B cell (primary cell): Measurements from ENCODE around the gene SATB1. TPM values are rescaled to one million over a fixed set of nuclear protein-coding genes. Genes with fewer than 3 reads are reported as not detected.
A peak's percentile ranks its signal among the peaks of the same experiment; 100 is the strongest.

Source experiments
- ATAC-seq: fragments of 200-7000 bp; cut with Tn5 transposase; one replicate; pipeline ENCODE4 v1.10.0; 2021; ENCODE audit warnings: low read depth, mild to moderate bottlenecking, moderate number of reproducible peaks, moderate library complexity
- CTCF ChIA-PET: fragments of 350-600 bp; sonication (Branson Sonifier 250); formaldehyde crosslinking; loops from one replicate; lab custom pipeline; 2021; ENCODE audit warnings: antibody characterized with exemption, inconsistent platforms; lab: Charles Lee
- POLR2A ChIA-PET: fragments of 350-600 bp; sonication (Branson Sonifier 250); formaldehyde crosslinking; loops from one replicate; lab custom pipeline; 2021; ENCODE audit warnings: antibody characterized with exemption; lab: Charles Lee
- DNase-seq: peaks from one replicate; pipeline ENCODE4 v3.0.0; 2013
- H2AFZ ChIP-seq: 2 replicates; pipeline ENCODE4 v1.6.1; 2012; ENCODE audit warnings: mild to moderate bottlenecking, low read depth, low read length; ENCODE audit not compliant: insufficient read depth, poor library complexity, severe bottlenecking
- H3K27ac ChIP-seq, 2 donors: 1 replicate in 1 of 2; 2 replicates in 1 of 2; pipeline ENCODE4 v1.5.1; 2012 to 2013; ENCODE audit warnings: low read length in 2 of 2, mild to moderate bottlenecking in 2 of 2, moderate library complexity in 1 of 2
- H3K27me3 ChIP-seq, 4 experiments: fragments of 200-600 bp in 1 of 4; sonication (generic) in 1 of 4; replicated peaks in 1 of 4; 1 replicate in 2 of 4; 2 replicates in 2 of 4; pipeline versions ENCODE4 v1.6.1 to v1.7.0; 2013 to 2016; ENCODE audit warnings: low read length in 3 of 4, mild to moderate bottlenecking in 2 of 4, mixed read lengths in 1 of 4, moderate library complexity in 1 of 4; ENCODE audit not compliant: insufficient read depth in 4 of 4, control insufficient read depth in 3 of 4; ENCODE audit errors: control extremely low read depth in 1 of 4
- H3K36me3 ChIP-seq, 2 experiments: replicated peaks in 1 of 2; 1 replicate in 1 of 2; 2 replicates in 1 of 2; pipeline versions ENCODE4 v1.6.1 to v1.7.1; 2013; ENCODE audit warnings: low read length in 1 of 2; ENCODE audit not compliant: insufficient read depth in 2 of 2, control insufficient read depth in 1 of 2; ENCODE audit errors: control extremely low read depth in 1 of 2, extremely low read depth in 1 of 2
- H3K4me1 ChIP-seq, 2 donors: fragments of 200-600 bp in 1 of 2; sonication (generic) in 1 of 2; 1 replicate in 1 of 2; 2 replicates in 1 of 2; pipeline versions ENCODE4 v1.5.1 to v1.6.1; 2013 to 2017; ENCODE audit warnings: low read length in 2 of 2; ENCODE audit not compliant: control insufficient read depth in 2 of 2, insufficient read depth in 2 of 2
- H3K4me2 ChIP-seq: replicated peaks from 2 replicates; pipeline ENCODE3; 2012; ENCODE audit warnings: mild to moderate bottlenecking, low read depth, low read length; ENCODE audit not compliant: poor library complexity, severe bottlenecking
- H3K4me3 ChIP-seq, 5 experiments: fragments of 200-600 bp in 1 of 5; sonication (generic) in 1 of 5; 1 replicate in 3 of 5; 2 replicates in 2 of 5; pipeline versions ENCODE4 v1.5.1 to v1.7.0; 2011 to 2016; ENCODE audit warnings: low read length in 4 of 5, mild to moderate bottlenecking in 4 of 5, low read depth in 2 of 5, control low read depth in 1 of 5, moderate library complexity in 1 of 5; ENCODE audit not compliant: insufficient read depth in 1 of 5; ENCODE audit errors: control extremely low read depth in 1 of 5, extremely low read depth in 1 of 5
- H3K79me2 ChIP-seq: fragments of 200-600 bp; sonication (generic); one replicate; pipeline ENCODE4 v1.6.0; 2016; ENCODE audit warnings: low read length; ENCODE audit not compliant: control insufficient read depth, insufficient read depth
- H3K9ac ChIP-seq: fragments of 200-600 bp; sonication (generic); 2 replicates; pipeline ENCODE4 v1.6.1; 2017; ENCODE audit warnings: mild to moderate bottlenecking, low read length, moderate library complexity
- H3K9me3 ChIP-seq, 3 donors: one replicate each; pipeline versions ENCODE4 v1.6.1 to v1.7.1; 2013; ENCODE audit warnings: low read length in 2 of 3; ENCODE audit not compliant: control insufficient read depth in 2 of 3, insufficient read depth in 1 of 3; ENCODE audit errors: control extremely low read depth in 1 of 3
- H4K20me1 ChIP-seq: 2 replicates; pipeline ENCODE4 v1.6.0; 2012; ENCODE audit warnings: mild to moderate bottlenecking, low read length; ENCODE audit not compliant: insufficient read depth, control insufficient read depth, poor library complexity, severe bottlenecking
- H3K27ac Mint-ChIP-seq: one replicate; pipeline ENCODE4 v1.8.0; 2021; ENCODE audit warnings: mixed read lengths
- H3K27me3 Mint-ChIP-seq: one replicate; pipeline ENCODE4 v1.8.0; 2021; ENCODE audit warnings: mixed read lengths
- H3K4me1 Mint-ChIP-seq: one replicate; pipeline ENCODE4 v1.8.0; 2021; ENCODE audit warnings: mixed read lengths
- H3K4me3 Mint-ChIP-seq: one replicate; pipeline ENCODE4 v1.8.0; 2021; ENCODE audit warnings: mixed read lengths
- H3K9me3 Mint-ChIP-seq: one replicate; pipeline ENCODE4 v1.8.0; 2022; ENCODE audit warnings: mixed read lengths; ENCODE audit not compliant: insufficient read depth
- EZH2 ChIP-seq: IDR thresholded peaks from 2 replicates; pipeline ENCODE4 v1.6.1; 2012; ENCODE audit warnings: borderline replicate concordance, low read depth, mild to moderate bottlenecking, moderate library complexity, low read length; ENCODE audit not compliant: insufficient read depth, poor library complexity, severe bottlenecking
- WGBS: methylation state at CpG from one replicate; pipeline ENCODE4 v1.1.5; 2013; ENCODE audit warnings: missing lambda C conversion rate; ENCODE audit not compliant: insufficient coverage; 5-methylcytosine and 5-hydroxymethylcytosine counted together
- intact Hi-C: fragments of 100-400 bp; cut with micrococcal nuclease; formaldehyde crosslinking; loops from one replicate; pipeline ENCODE4 v1.10.0; 2022
- polyA plus RNA-seq: library from polyadenylated mRNA; depleted of rRNA; stranded (reverse); fragments of >200 nt; gene quantifications from 2 replicates; pipeline ENCODE4 v1.2.3, GENCODE V29; 2012
- total RNA-seq, 2 donors: library from RNA; stranded (reverse); fragments of 120-200 nt in 1 of 2; gene quantifications; 1 replicate in 1 of 2; 2 replicates in 1 of 2; pipeline versions ENCODE4 v1.2.3 to v1.2.4, GENCODE V29; 2013 to 2022
- TF ChIP-seq, protein P1 (sequence below): fragments of 200-600 bp; IDR thresholded peaks from one replicate; pipeline ENCODE4 v1.8.0; 2022; ENCODE audit warnings: antibody characterized with exemption, mild to moderate bottlenecking

SATB1 gene
- total and polyA plus RNA-seq, 2 donors (not counting 1 experiment from before 2014, with no cell fraction given) = 42.3 to 66.5 TPM

DNA sequence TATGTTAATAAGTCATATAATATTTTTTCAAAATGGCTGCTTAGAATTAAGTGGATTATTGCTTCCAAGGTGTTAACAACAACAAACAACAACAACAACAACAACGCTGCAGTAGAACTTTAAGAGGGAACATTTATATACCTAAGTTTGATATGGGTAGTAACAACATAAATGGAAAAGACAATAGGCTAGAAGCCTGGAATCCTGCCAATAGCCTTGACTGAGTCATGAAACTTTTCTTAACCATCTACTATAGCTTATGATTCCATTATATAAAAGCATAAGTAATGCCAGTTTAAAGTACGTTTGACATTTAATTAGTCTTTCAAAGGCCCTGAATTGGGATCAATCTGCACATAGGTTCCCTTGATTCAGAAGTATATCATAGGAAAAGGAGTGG lies 31.2 kb downstream of the SATB1 start:
- Histone ChIP-seq H3K4me1 (no peaks in the 10 kb centered on the region), H4K20me1 (no peaks in the 10 kb centered on the region), H2AFZ (no peak overlapping the region), H3K9me3 (no peaks in the 10 kb centered on the region), H3K4me3 (no peak overlapping the region), H3K79me2 (no peaks in the 10 kb centered on the region), H3K9ac (no peak overlapping the region), H3K4me2 (no peak overlapping the region), H3K27ac (no peak overlapping the region), H3K36me3 (peaks cover 0 to 18% of the 10 kb centered on the region in 2 experiments), H3K27me3 (no peaks in the 10 kb centered on the region)
- H3K4me3 Mint-ChIP-seq = no peak overlapping the region
- no CpG with 5 or more reads among the region's 2 CpGs for WGBS
- ATAC-seq (no peak), DNase-seq (no peak)
- no peaks in the 10 kb centered on the region for H3K4me1 Mint-ChIP-seq
- POLR2A ChIA-PET = no interaction called here
- TF ChIP-seq, protein P1, sequence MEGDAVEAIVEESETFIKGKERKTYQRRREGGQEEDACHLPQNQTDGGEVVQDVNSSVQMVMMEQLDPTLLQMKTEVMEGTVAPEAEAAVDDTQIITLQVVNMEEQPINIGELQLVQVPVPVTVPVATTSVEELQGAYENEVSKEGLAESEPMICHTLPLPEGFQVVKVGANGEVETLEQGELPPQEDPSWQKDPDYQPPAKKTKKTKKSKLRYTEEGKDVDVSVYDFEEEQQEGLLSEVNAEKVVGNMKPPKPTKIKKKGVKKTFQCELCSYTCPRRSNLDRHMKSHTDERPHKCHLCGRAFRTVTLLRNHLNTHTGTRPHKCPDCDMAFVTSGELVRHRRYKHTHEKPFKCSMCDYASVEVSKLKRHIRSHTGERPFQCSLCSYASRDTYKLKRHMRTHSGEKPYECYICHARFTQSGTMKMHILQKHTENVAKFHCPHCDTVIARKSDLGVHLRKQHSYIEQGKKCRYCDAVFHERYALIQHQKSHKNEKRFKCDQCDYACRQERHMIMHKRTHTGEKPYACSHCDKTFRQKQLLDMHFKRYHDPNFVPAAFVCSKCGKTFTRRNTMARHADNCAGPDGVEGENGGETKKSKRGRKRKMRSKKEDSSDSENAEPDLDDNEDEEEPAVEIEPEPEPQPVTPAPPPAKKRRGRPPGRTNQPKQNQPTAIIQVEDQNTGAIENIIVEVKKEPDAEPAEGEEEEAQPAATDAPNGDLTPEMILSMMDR = no peak
- no peak for TF ChIP-seq EZH2
- H3K9me3 Mint-ChIP-seq = no peaks in the 10 kb centered on the region
- CTCF ChIA-PET = no interaction called here
- no peak overlapping the region for H3K27ac Mint-ChIP-seq
- intact Hi-C loops = no loop called here
- H3K27me3 Mint-ChIP-seq = no peaks in the 10 kb centered on the region

GRCh38 chr3:18390024-18390660 lies 35.0 kb downstream of the SATB1 start:
- no peaks in the 10 kb centered on the region for H3K4me1 Mint-ChIP-seq
- ChIA-PET POLR2A (no interaction called here), CTCF (interaction anchor here (1.2 to 2.6 kb wide), 17 partner anchors 8 to 922 kb away, joined by 3 to 16 read pairs (median 5); no protein-coding TSS in a partner anchor)
- no peak overlapping the region for H3K4me3 Mint-ChIP-seq
- Histone ChIP-seq H3K4me1 (no peaks in the 10 kb centered on the region), H3K27ac (peak overlapping the region in 1 of 2 donors; percentile 61), H4K20me1 (no peaks in the 10 kb centered on the region), H3K4me2 (no peak overlapping the region), H3K79me2 (peaks cover 4% of the 10 kb centered on the region), H3K4me3 (no peak overlapping the region), H3K36me3 (peaks cover 2 to 19% of the 10 kb centered on the region in 2 experiments), H3K9me3 (no peaks in the 10 kb centered on the region), H2AFZ (no peak overlapping the region), H3K27me3 (no peaks in the 10 kb centered on the region), H3K9ac (no peak overlapping the region)
- DNase-seq (no peak), ATAC-seq (no peak)
- H3K27ac Mint-ChIP-seq = no peak overlapping the region
- H3K9me3 Mint-ChIP-seq = no peaks in the 10 kb centered on the region
- intact Hi-C loops = no loop called here
- H3K27me3 Mint-ChIP-seq = no peaks in the 10 kb centered on the region
- no peak for TF ChIP-seq EZH2
- TF ChIP-seq, protein P1 = no peak
- no CpG with 5 or more reads among the region's 3 CpGs for WGBS
